ENCODE data around the gene MTUS2. TPM values are rescaled to one million over a fixed set of nuclear protein-coding genes. Genes with fewer than 3 reads are reported as not detected.

Gene MTUS2
- total and polyA plus RNA-seq, 2 donors (not counting 1 experiment from before 2014, with no cell fraction given) = 0.06 TPM; not detected in 1

DNA sequence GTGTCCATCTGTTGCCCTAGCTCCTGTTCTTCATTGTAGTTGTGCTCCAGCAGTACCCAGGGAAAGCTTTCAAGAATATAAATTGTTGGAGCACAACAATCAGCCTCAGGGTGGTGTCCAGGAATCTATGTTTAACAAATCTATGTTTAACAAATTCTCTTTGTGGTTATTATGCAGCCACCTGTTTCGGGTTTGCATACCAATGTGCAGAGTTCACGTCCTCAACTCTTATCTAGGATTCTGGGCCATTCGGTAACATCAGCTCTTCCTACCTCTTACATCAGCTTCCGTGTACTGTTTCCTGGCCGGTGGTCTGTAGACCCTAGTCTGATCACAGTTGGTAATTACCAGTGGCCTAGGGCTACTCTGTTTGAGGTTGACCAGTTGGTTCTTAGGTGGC is 17.0 kb downstream of the MTUS2 start:
- Histone ChIP-seq H3K27ac (ENCODE audit: insufficient read depth, low read length) (no peak overlapping the region), H3K4me3 (replicated peaks in 1 of 4; ENCODE audit: control extremely low read depth in 1 of 4, insufficient read depth in 1 of 4, low read depth in 3 of 4, low read length in 4 of 4) (no peak overlapping the region), H3K9me3 (ENCODE audit: control insufficient read depth, insufficient read depth, low read depth, low read length) (no peaks in the 10 kb centered on the region), H3K27me3 (ENCODE audit: control insufficient read depth, insufficient read depth, low read length) (no peaks in the 10 kb centered on the region), H2AFZ (ENCODE audit: low read length) (no peak overlapping the region), H3K9ac (ENCODE audit: insufficient read depth, low read length) (no peak overlapping the region), H3K36me3 (ENCODE audit: control insufficient read depth, insufficient read depth, low read length) (no peaks in the 10 kb centered on the region), H3K4me2 (ENCODE audit: extremely low read depth, insufficient read depth, low read length) (no peak overlapping the region), H4K20me1 (ENCODE audit: control insufficient read depth, extremely low read depth, insufficient read depth, low read length) (no peaks in the 10 kb centered on the region), H3K4me1 (ENCODE audit: control insufficient read depth, extremely low read depth, insufficient read depth, low read length) (no peaks in the 10 kb centered on the region), H3K79me2 (ENCODE audit: control insufficient read depth, insufficient read depth, low read length) (no peaks in the 10 kb centered on the region)
- no peak for DNase-seq (ENCODE audit: low read depth in 2 of 2)
- TF ChIP-seq, protein P1, sequence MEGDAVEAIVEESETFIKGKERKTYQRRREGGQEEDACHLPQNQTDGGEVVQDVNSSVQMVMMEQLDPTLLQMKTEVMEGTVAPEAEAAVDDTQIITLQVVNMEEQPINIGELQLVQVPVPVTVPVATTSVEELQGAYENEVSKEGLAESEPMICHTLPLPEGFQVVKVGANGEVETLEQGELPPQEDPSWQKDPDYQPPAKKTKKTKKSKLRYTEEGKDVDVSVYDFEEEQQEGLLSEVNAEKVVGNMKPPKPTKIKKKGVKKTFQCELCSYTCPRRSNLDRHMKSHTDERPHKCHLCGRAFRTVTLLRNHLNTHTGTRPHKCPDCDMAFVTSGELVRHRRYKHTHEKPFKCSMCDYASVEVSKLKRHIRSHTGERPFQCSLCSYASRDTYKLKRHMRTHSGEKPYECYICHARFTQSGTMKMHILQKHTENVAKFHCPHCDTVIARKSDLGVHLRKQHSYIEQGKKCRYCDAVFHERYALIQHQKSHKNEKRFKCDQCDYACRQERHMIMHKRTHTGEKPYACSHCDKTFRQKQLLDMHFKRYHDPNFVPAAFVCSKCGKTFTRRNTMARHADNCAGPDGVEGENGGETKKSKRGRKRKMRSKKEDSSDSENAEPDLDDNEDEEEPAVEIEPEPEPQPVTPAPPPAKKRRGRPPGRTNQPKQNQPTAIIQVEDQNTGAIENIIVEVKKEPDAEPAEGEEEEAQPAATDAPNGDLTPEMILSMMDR (conservative IDR thresholded peaks at IDR 0.05 in 1 of 2, IDR thresholded peaks at IDR 0.05 in 1 of 2; ENCODE audit: low read depth in 1 of 2, low read length in 2 of 2) = no peak
- no peak for TF ChIP-seq EZH2 (IDR thresholded peaks at IDR 0.05; ENCODE audit: low read length, missing control alignments)

DNA sequence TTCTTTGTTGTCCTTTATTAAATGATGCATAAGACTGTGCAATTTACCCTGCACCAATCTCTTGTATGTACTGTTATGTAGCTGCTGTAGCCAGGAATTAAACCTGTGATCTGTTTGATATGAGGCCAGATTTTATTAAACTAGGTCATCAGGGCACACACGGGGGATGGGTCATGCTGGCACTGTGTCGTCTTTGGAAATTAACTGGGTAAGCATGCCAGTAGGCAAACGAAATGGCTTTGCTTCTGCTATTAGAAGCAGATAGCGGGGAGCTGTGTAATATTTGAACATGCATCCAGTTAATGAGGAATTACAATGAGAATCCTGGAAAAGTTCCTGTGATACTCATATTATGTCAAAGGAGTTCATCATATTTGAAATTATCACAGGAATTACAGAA is 23.5 kb downstream of the MTUS2 start:
- TF ChIP-seq, protein P1 (conservative IDR thresholded peaks at IDR 0.05 in 1 of 2, IDR thresholded peaks at IDR 0.05 in 1 of 2; ENCODE audit: low read depth in 1 of 2, low read length in 2 of 2) = no peak
- TF ChIP-seq EZH2 (IDR thresholded peaks at IDR 0.05; ENCODE audit: low read length, missing control alignments) = no peak
- H3K4me2 ChIP-seq (ENCODE audit: extremely low read depth, insufficient read depth, low read length) = no peak overlapping the region
- no peaks in the 10 kb centered on the region for H3K4me1 ChIP-seq (ENCODE audit: control insufficient read depth, extremely low read depth, insufficient read depth, low read length)
- no peaks in the 10 kb centered on the region for H3K36me3 ChIP-seq (ENCODE audit: control insufficient read depth, insufficient read depth, low read length)
- H3K27me3 ChIP-seq (ENCODE audit: control insufficient read depth, insufficient read depth, low read length) = no peaks in the 10 kb centered on the region
- H3K27ac ChIP-seq (ENCODE audit: insufficient read depth, low read length) = no peak overlapping the region
- H3K9me3 ChIP-seq (ENCODE audit: control insufficient read depth, insufficient read depth, low read depth, low read length) = no peaks in the 10 kb centered on the region
- H3K79me2 ChIP-seq (ENCODE audit: control insufficient read depth, insufficient read depth, low read length) = no peaks in the 10 kb centered on the region
- no peak overlapping the region for H2AFZ ChIP-seq (ENCODE audit: low read length)
- no peak overlapping the region for H3K4me3 ChIP-seq (replicated peaks in 1 of 4; ENCODE audit: control extremely low read depth in 1 of 4, insufficient read depth in 1 of 4, low read depth in 3 of 4, low read length in 4 of 4)
- H4K20me1 ChIP-seq (ENCODE audit: control insufficient read depth, extremely low read depth, insufficient read depth, low read length) = no peaks in the 10 kb centered on the region
- H3K9ac ChIP-seq (ENCODE audit: insufficient read depth, low read length) = no peak overlapping the region
- DNase-seq (ENCODE audit: low read depth in 2 of 2) = no peak

DNA sequence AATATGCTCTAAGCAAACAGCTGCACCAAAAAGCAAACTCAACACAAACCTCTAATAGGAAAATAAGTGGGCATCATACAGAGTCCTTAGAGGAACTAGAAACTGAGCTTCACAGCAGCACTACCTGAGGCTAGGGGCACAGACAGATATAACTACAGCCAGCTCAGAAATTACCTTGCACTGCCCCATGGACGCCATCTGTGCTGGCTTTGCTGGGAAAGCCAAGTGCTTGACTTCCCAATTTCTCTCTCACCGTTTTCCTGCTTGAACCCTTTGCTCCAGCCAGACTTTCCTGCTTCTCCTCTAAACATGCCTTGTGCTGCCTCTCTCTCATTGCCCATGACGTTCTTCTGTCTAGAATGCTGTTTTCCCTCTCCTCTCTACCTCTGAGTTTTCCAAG is 29.3 kb downstream of the MTUS2 start:
- TF ChIP-seq, protein P1 (conservative IDR thresholded peaks at IDR 0.05 in 1 of 2, IDR thresholded peaks at IDR 0.05 in 1 of 2; ENCODE audit: low read depth in 1 of 2, low read length in 2 of 2) = no peak
- no peak for TF ChIP-seq EZH2 (IDR thresholded peaks at IDR 0.05; ENCODE audit: low read length, missing control alignments)
- no peak overlapping the region for H3K4me2 ChIP-seq (ENCODE audit: extremely low read depth, insufficient read depth, low read length)

More for the DNA sequence above, 29.3 kb downstream of the MTUS2 start:
- no peaks in the 10 kb centered on the region for H3K36me3 ChIP-seq (ENCODE audit: control insufficient read depth, insufficient read depth, low read length)
- no peaks in the 10 kb centered on the region for H4K20me1 ChIP-seq (ENCODE audit: control insufficient read depth, extremely low read depth, insufficient read depth, low read length)
- no peak overlapping the region for H3K27ac ChIP-seq (ENCODE audit: insufficient read depth, low read length)
- H3K27me3 ChIP-seq (ENCODE audit: control insufficient read depth, insufficient read depth, low read length) = no peaks in the 10 kb centered on the region
- no peaks in the 10 kb centered on the region for H3K79me2 ChIP-seq (ENCODE audit: control insufficient read depth, insufficient read depth, low read length)
- no peak overlapping the region for H3K4me3 ChIP-seq (replicated peaks in 1 of 4; ENCODE audit: control extremely low read depth in 1 of 4, insufficient read depth in 1 of 4, low read depth in 3 of 4, low read length in 4 of 4)
- no peak overlapping the region for H3K9ac ChIP-seq (ENCODE audit: insufficient read depth, low read length)
- no peak overlapping the region for H2AFZ ChIP-seq (ENCODE audit: low read length)
- H3K9me3 ChIP-seq (ENCODE audit: control insufficient read depth, insufficient read depth, low read depth, low read length) = no peaks in the 10 kb centered on the region
- no peaks in the 10 kb centered on the region for H3K4me1 ChIP-seq (ENCODE audit: control insufficient read depth, extremely low read depth, insufficient read depth, low read length)
- DNase-seq (ENCODE audit: low read depth in 2 of 2) = no peak
